MCF 10A (cell line): ENCODE measurements around the gene CD83. TPM values are rescaled to one million over a fixed set of nuclear protein-coding genes. Genes with fewer than 3 reads are reported as not detected.

ENCODE experiments used
- BruUV-seq: library from RNA; stranded (reverse); fragments of 400-500 nt; replicated peaks from 2 replicates; lab custom pipeline; 2021; lab: Mats Ljungman, UMichigan
- CTCF ChIA-PET: fragments of 300-600 bp; sonication (Branson Sonifier 250); formaldehyde crosslinking; extraction: SDS; loops from one replicate; lab custom pipeline; 2021; ENCODE audit warnings: antibody characterized with exemption, inconsistent platforms; lab: Yijun Ruan, JAX
- POLR2A ChIA-PET: fragments of 300-600, 350-650 bp; sonication (Branson Sonifier 250); formaldehyde crosslinking; extraction: SDS; loops from one replicate; lab custom pipeline; 2020; ENCODE audit warnings: antibody characterized with exemption, inconsistent platforms; lab: Yijun Ruan, JAX
- DNase-seq: peaks from one replicate; pipeline ENCODE4 v3.0.0-alpha.2; 2018; ENCODE audit not compliant: unreplicated experiment
- H3K27ac Mint-ChIP-seq: one replicate; pipeline ENCODE4 v1.8.0; 2022; ENCODE audit warnings: mild to moderate bottlenecking, low read depth, mixed read lengths; ENCODE audit not compliant: unreplicated experiment
- H3K27me3 Mint-ChIP-seq: one replicate; pipeline ENCODE4 v1.8.0; 2022; ENCODE audit warnings: mixed read lengths; ENCODE audit not compliant: insufficient read depth, unreplicated experiment
- H3K36me3 Mint-ChIP-seq: one replicate; pipeline ENCODE4 v1.8.0; 2022; ENCODE audit warnings: mild to moderate bottlenecking, moderate library complexity, mixed read lengths; ENCODE audit not compliant: insufficient read depth, unreplicated experiment
- H3K4me1 Mint-ChIP-seq: one replicate; pipeline ENCODE4 v1.8.0; 2022; ENCODE audit warnings: mixed read lengths; ENCODE audit not compliant: insufficient read depth, unreplicated experiment
- H3K4me3 Mint-ChIP-seq: one replicate; pipeline ENCODE4 v1.8.0; 2022; ENCODE audit warnings: mild to moderate bottlenecking, moderate library complexity, mixed read lengths; ENCODE audit not compliant: unreplicated experiment
- H3K9me3 Mint-ChIP-seq: one replicate; pipeline ENCODE4 v1.8.0; 2022; ENCODE audit warnings: mixed read lengths; ENCODE audit not compliant: unreplicated experiment
- intact Hi-C: fragments of 100-400 bp; cut with micrococcal nuclease; formaldehyde crosslinking; loops from 2 replicates; pipeline ENCODE4 v1.14.1; 2022
- total RNA-seq: library from RNA; stranded (reverse); gene quantifications from 2 replicates; pipeline ENCODE4 v1.2.3, GENCODE V29; 2022
- TF ChIP-seq, protein P1 (sequence below): fragments of 200-600 bp; IDR thresholded peaks from one replicate; pipeline ENCODE4 v1.8.0; 2022; ENCODE audit warnings: antibody characterized with exemption, mild to moderate bottlenecking; ENCODE audit not compliant: unreplicated experiment

Gene CD83
- total RNA-seq, 1 experiment from 2014 or later: 1.7 TPM

DNA sequence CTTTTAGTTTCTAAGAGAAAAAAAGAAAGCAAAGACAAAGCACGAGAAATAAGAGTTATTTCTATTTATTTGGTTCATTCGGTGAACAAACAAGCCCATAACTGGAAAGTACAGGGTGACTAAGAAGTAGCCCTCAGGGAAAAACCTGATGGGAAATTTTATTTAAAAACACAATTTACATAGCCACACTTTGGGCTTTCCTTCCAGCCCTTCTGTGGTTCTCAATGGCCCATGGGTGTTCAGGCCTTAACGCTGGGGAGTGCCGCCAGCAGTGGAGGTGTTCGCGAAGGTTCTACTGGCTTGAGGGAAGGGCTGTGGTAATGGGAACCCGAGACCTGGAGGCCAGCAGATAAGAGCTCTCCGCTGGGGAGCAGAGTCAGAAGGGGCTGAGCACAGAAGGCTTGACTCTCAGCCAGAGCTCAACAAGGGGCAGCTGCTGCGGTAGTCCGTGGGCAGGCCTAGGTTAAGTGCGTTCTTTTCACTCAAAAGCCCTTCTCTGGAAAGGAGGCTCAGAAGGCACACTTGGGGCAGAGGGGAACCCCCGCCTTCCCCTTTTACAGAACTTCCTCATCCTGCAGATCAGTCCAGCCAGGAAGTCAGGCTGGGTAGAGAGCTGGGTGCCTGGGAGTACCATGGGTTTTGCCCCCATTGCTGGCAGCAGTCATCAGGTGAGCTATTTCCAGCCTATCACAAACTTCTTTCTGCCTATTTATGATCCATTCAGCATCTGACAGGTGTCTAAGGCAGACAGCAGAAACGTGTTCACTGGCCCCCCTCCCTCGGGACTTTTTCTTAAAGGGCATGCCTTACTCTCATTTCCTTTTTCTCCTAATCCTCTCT is 8.8 kb upstream of the CD83 start:
- TF ChIP-seq, protein P1, sequence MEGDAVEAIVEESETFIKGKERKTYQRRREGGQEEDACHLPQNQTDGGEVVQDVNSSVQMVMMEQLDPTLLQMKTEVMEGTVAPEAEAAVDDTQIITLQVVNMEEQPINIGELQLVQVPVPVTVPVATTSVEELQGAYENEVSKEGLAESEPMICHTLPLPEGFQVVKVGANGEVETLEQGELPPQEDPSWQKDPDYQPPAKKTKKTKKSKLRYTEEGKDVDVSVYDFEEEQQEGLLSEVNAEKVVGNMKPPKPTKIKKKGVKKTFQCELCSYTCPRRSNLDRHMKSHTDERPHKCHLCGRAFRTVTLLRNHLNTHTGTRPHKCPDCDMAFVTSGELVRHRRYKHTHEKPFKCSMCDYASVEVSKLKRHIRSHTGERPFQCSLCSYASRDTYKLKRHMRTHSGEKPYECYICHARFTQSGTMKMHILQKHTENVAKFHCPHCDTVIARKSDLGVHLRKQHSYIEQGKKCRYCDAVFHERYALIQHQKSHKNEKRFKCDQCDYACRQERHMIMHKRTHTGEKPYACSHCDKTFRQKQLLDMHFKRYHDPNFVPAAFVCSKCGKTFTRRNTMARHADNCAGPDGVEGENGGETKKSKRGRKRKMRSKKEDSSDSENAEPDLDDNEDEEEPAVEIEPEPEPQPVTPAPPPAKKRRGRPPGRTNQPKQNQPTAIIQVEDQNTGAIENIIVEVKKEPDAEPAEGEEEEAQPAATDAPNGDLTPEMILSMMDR: no peak
- Mint-ChIP-seq H3K4me3 (no peak overlapping the region), H3K4me1 (no peaks in the 10 kb centered on the region), H3K9me3 (peaks cover 7% of the 10 kb centered on the region), H3K36me3 (no peaks in the 10 kb centered on the region), H3K27me3 (no peaks in the 10 kb centered on the region), H3K27ac (no peak overlapping the region)
- BruUV-seq: no TSS peak
- intact Hi-C loops: no loop called here
- no peak for DNase-seq
- POLR2A ChIA-PET: no interaction called here
- CTCF ChIA-PET: no interaction called here

DNA sequence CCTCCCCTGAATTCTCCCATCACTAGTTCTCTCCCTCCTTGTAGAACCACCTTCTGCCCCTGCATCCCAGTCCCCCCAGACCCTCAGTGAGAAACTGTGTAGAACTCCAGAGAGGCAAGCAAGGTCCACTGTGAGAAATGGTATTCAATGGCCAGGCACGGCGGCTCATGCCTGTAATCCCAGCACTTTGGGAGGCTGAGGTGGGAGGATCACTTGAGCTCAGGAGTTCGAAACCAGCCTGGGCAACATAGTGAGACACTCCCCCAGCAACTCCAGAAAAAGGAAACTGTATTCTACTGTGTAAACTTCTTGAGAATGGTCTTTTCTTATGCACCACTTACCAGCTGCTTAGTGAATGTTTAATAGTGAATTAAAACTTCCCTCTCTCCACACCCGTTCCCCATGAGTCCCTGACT is 8.2 kb upstream of the CD83 start:
- TF ChIP-seq, protein P1: no peak
- Mint-ChIP-seq H3K27me3 (no peaks in the 10 kb centered on the region), H3K4me3 (no peak overlapping the region), H3K9me3 (peaks cover 7% of the 10 kb centered on the region), H3K27ac (no peak overlapping the region), H3K36me3 (no peaks in the 10 kb centered on the region), H3K4me1 (no peaks in the 10 kb centered on the region)
- BruUV-seq: no TSS peak
- CTCF ChIA-PET: interaction anchor here (1.5 kb wide), 1 partner anchor 43 kb away, joined by 4 read pairs; no protein-coding TSS in a partner anchor
- no peak for DNase-seq
- POLR2A ChIA-PET: no interaction called here
- intact Hi-C loops: no loop called here

DNA sequence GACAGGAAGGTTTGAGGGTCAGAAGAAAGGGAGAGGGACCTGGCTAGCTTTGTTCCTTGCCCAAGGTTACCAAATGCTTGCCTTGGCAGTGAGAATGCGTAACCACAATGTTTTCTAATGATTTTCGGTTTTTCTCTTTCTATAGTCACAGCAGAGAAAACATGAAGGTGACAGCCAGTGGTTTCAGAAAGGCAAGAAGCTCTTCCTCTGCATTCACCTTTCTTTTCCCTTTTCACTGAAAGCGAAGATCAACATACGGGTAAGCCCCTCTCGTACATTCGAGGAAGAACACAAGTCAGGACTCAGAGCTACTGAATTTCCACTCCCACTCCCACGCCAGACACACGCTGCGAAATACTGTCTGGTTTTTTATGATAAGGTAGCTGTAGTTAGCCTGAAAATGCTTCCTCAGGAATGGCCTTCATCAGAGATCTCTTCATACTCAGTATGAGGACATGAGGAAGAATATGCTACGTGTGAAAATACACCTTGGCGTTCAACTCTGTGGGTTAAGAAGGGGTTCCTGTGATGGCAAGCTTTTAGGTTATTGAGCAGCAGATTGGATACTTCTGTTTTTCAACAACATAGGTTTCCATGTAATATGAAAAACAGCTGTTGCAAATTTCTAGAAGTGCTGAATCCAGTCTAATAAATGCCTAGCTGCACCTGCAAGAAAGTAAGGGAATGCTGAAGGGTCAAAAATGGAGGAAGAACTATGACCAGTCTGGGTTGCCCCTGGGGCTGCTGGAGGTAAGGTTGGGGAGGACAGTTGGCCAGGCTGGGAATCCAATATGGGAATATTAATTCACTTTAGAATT is 7.4 kb upstream of the CD83 start:
- no peak for DNase-seq
- intact Hi-C loops: no loop called here
- H3K27me3 Mint-ChIP-seq: no peaks in the 10 kb centered on the region
- H3K9me3 Mint-ChIP-seq: peaks cover 7% of the 10 kb centered on the region
- no peaks in the 10 kb centered on the region for H3K36me3 Mint-ChIP-seq
- TF ChIP-seq, protein P1: no peak
- no peak overlapping the region for H3K27ac Mint-ChIP-seq
- no peak overlapping the region for H3K4me3 Mint-ChIP-seq
- no TSS peak for BruUV-seq
- ChIA-PET POLR2A (interaction anchor here (0.7 kb wide), 1 partner anchor 129 kb away, joined by 3 read pairs; no protein-coding TSS in a partner anchor), CTCF (interaction anchor here (0.5 to 1.5 kb wide), 2 partner anchors 43 to 1326 kb away, joined by 4 read pairs; no protein-coding TSS in a partner anchor)
- H3K4me1 Mint-ChIP-seq: no peaks in the 10 kb centered on the region

DNA sequence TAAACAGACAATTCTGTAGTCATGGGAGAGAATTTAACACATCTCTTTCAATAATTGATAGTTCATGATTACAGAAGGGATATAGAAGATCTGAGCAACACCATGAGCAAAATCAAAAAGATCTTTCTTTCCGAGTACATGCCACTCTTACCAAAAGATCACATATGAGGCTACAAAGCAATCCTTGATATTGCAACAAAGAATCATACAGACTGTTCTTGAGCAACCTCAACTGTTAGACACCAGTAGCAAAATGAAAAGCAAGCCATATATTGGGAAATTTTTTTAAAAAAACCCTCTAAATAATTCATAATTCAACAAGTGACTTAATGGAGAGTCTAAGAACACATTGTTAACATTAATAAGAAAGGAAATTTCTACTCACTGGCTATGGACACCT is 3.6 kb upstream of the CD83 start:
- TF ChIP-seq, protein P1: no peak
- no peaks in the 10 kb centered on the region for H3K27me3 Mint-ChIP-seq
- no peaks in the 10 kb centered on the region for H3K9me3 Mint-ChIP-seq
- DNase-seq: no peak
- intact Hi-C loops: no loop called here
- ChIA-PET CTCF (no interaction called here), POLR2A (no interaction called here)
- H3K36me3 Mint-ChIP-seq: no peaks in the 10 kb centered on the region
- H3K27ac Mint-ChIP-seq: no peak overlapping the region
- peaks cover 7% of the 10 kb centered on the region for H3K4me1 Mint-ChIP-seq
- no peak overlapping the region for H3K4me3 Mint-ChIP-seq
- BruUV-seq: no TSS peak
